NT2/D1 (cell line): Measurements from ENCODE around the gene NNMT.
"Not testable (repeated sequence)": the region's sequence is repeated elsewhere in the genome, so short reads cannot be mapped to it uniquely, and the experiment has no call there.

Experiments
- DNase-seq: peaks from one replicate; pipeline ENCODE4 v3.0.0-alpha.2; 2011; ENCODE audit warnings: low read depth, low spot score
- H3K27me3 ChIP-seq: 2 replicates; pipeline ENCODE4 v1.6.0; 2011; ENCODE audit warnings: mild to moderate bottlenecking; ENCODE audit not compliant: insufficient read length, insufficient read depth
- H3K36me3 ChIP-seq: 2 replicates; pipeline ENCODE4 v1.6.1; 2011; ENCODE audit warnings: mild to moderate bottlenecking, low read length, mixed read lengths; ENCODE audit not compliant: insufficient read depth, insufficient read length
- H3K4me1 ChIP-seq: 2 replicates; pipeline ENCODE4 v1.5.1; 2011; ENCODE audit not compliant: insufficient read depth, insufficient read length
- H3K4me3 ChIP-seq: 2 replicates; pipeline ENCODE4 v1.5.1; 2011; ENCODE audit warnings: low read depth; ENCODE audit not compliant: insufficient read length
- H3K9ac ChIP-seq: 2 replicates; pipeline ENCODE4 v1.6.0; 2011; ENCODE audit warnings: low read depth; ENCODE audit not compliant: insufficient read length
- H3K9me3 ChIP-seq: 2 replicates; pipeline ENCODE4 v1.5.1; 2011; ENCODE audit warnings: mild to moderate bottlenecking, low read length; ENCODE audit not compliant: insufficient read depth
- SUZ12 ChIP-seq: IDR thresholded peaks from 2 replicates; pipeline ENCODE4 v1.6.1; 2011; ENCODE audit not compliant: insufficient read length, insufficient read depth; ENCODE audit errors: extremely low read depth
- YY1 ChIP-seq: IDR thresholded peaks from 2 replicates; pipeline ENCODE4 v1.6.1; 2011; ENCODE audit not compliant: insufficient read length, insufficient read depth
- ZNF274 ChIP-seq: IDR thresholded peaks from 2 replicates; pipeline ENCODE4 v1.6.1; 2011; ENCODE audit warnings: mild to moderate bottlenecking, low read depth, low read length

Gene NNMT

GRCh38 chr11:114321621-114322257 lies 25.5 kb downstream of the NNMT start:
- no peaks in the 10 kb centered on the region for H3K9me3 ChIP-seq
- no peaks in the 10 kb centered on the region for H3K4me1 ChIP-seq
- no peak for TF ChIP-seq YY1
- TF ChIP-seq ZNF274: no peak
- no peak for TF ChIP-seq SUZ12
- H3K27me3 ChIP-seq: no peaks in the 10 kb centered on the region
- DNase-seq: no peak
- H3K9ac ChIP-seq: no peak overlapping the region
- no peak overlapping the region for H3K4me3 ChIP-seq
- H3K36me3 ChIP-seq: no peaks in the 10 kb centered on the region

DNA sequence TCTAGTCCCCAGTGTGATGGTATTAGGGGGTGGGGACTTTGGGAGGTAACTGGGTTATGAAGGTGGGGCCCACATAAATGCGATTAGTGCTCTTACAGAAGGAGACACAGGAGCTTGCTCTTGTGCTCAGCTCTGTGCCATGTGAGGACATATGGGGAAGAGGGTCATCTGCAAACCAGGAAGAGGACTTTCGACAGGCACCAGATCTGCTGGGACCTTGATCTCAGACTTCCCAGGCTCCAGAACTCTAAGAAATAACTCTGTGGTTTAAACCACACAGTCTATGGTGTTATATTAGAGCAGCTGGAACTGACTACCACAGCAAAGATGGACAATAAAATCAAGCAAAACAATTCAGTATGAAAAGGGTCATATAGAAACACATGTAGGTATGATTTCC lies 26.7 kb downstream of the NNMT start:
- no peak for TF ChIP-seq ZNF274
- TF ChIP-seq YY1: no peak
- no peak for TF ChIP-seq SUZ12
- H3K9me3 ChIP-seq: no peaks in the 10 kb centered on the region
- H3K4me1 ChIP-seq: no peaks in the 10 kb centered on the region
- no peaks in the 10 kb centered on the region for H3K27me3 ChIP-seq
- DNase-seq: no peak
- H3K4me3 ChIP-seq: no peak overlapping the region
- no peaks in the 10 kb centered on the region for H3K36me3 ChIP-seq
- H3K9ac ChIP-seq: no peak overlapping the region

- Histone ChIP-seq H3K4me3 (no peak overlapping the region), H3K4me1 (no peaks in the 10 kb centered on the region), H3K9ac (no peak overlapping the region), H3K36me3 (no peaks in the 10 kb centered on the region), H3K9me3 (peaks cover 4% of the 10 kb centered on the region; the same call in 1 of the 2 replicates), H3K27me3 (no peaks in the 10 kb centered on the region)
- TF ChIP-seq ZNF274: no peak
- TF ChIP-seq YY1: no peak
- no peak for TF ChIP-seq SUZ12
- DNase-seq: no peak
Observed at GRCh38 chr11:114326151-114326550, 30.0 kb downstream of the NNMT start.

- Histone ChIP-seq H3K4me1 (no peaks in the 10 kb centered on the region), H3K27me3 (no peaks in the 10 kb centered on the region), H3K9me3 (peaks cover 4% of the 10 kb centered on the region; the same call in 1 of the 2 replicates), H3K36me3 (no peaks in the 10 kb centered on the region), H3K9ac (no peak overlapping the region), H3K4me3 (no peak overlapping the region)
- no peak for DNase-seq
- TF ChIP-seq ZNF274 (no peak), SUZ12 (no peak), YY1 (no peak)
Observed at GRCh38 chr11:114326776-114327175, 30.6 kb downstream of the NNMT start.

- TF ChIP-seq YY1 (no peak), SUZ12 (no peak), ZNF274 (no peak)
- H3K9ac ChIP-seq: no peak overlapping the region
- H3K27me3 ChIP-seq: no peaks in the 10 kb centered on the region
- H3K9me3 ChIP-seq: peaks cover 4% of the 10 kb centered on the region; the same call in 1 of the 2 replicates
- no peak for DNase-seq
- no peak overlapping the region for H3K4me3 ChIP-seq
- H3K4me1 ChIP-seq: no peaks in the 10 kb centered on the region
- no peaks in the 10 kb centered on the region for H3K36me3 ChIP-seq
Observed at GRCh38 chr11:114330373-114330772, 34.2 kb downstream of the NNMT start.

- TF ChIP-seq ZNF274 (no peak), SUZ12 (no peak), YY1 (no peak)
- no peaks in the 10 kb centered on the region for H3K27me3 ChIP-seq
- H3K9ac ChIP-seq: no peak overlapping the region
- DNase-seq: peak; percentile 55
- no peak overlapping the region for H3K4me3 ChIP-seq
- no peaks in the 10 kb centered on the region for H3K9me3 ChIP-seq
- H3K4me1 ChIP-seq: peaks cover 3% of the 10 kb centered on the region
- H3K36me3 ChIP-seq: no peaks in the 10 kb centered on the region
Observed at GRCh38 chr11:114340311-114341131, 44.3 kb downstream of the NNMT start.

DNA sequence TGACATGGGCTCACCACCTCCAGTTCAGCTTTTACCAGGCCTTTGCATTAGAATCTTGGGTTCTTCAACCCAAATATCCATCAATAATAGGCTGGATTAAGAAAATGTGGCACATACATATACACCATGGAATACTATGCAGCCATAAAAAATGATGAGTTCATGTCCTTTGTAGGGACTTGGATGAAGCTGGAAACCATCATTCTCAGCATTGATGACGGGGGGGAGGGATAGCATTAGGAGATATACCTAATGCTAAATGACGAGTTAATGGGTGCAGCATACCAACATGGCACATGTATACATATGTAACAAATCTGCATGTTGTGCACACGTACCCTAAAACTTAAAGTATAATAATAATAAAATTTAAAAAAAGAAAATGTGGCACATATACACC lies 45.5 kb downstream of the NNMT start:
- H3K4me3 ChIP-seq, H3K36me3 ChIP-seq, H3K4me1 ChIP-seq, DNase-seq, H3K9ac ChIP-seq, H3K27me3 ChIP-seq, H3K9me3 ChIP-seq: not testable (repeated sequence)

- Histone ChIP-seq H3K27me3 (no peaks in the 10 kb centered on the region), H3K4me1 (peaks cover 3% of the 10 kb centered on the region), H3K9me3 (peaks cover 12% of the 10 kb centered on the region), H3K4me3 (no peak overlapping the region), H3K9ac (no peak overlapping the region), H3K36me3 (no peaks in the 10 kb centered on the region)
- no peak for TF ChIP-seq YY1
- no peak for TF ChIP-seq SUZ12
- TF ChIP-seq ZNF274: no peak
- DNase-seq: no peak
Observed at GRCh38 chr11:114342476-114342875, 46.3 kb downstream of the NNMT start.
